Gastroesophageal sphincter (tissue), 3 donors: ENCODE results near the gene IVL.

Experiments used
- POLR2AphosphoS5 ChIP-seq: sonication (generic); formaldehyde crosslinking; IDR thresholded peaks from one replicate; pipeline ENCODE4 v1.6.1; 2017; ENCODE audit warnings: antibody characterized with exemption
- TF ChIP-seq, protein P1 (sequence below), 4 experiments: fragments of 200-600 bp in 2 of 4; fragments of 450-650 bp in 2 of 4; sonication (generic) in 1 of 4; IDR thresholded peaks; one replicate each; pipeline ENCODE4 v1.5.1; 2017 to 2019; ENCODE audit warnings: antibody characterized with exemption in 4 of 4, mild to moderate bottlenecking in 2 of 4, moderate library complexity in 2 of 4

DNA sequence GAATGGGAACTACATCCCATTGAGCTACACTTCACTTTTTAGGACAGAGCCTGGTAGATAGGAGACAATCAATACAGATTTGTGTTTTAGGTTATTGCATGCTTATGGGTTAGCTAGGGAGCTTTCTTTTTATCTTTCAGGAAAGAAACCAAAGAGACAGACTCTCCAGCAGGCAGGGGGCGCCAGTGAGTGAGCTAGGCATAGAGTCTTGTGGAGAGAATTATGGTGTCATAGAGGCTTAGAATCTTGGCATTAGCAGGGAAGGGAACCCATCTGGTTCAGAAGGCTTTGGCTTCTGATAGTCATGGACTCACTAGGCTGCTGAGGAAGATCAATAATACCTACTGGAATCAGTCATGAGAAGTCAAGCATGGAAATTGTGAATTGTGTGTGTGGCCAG, 30.3 kb upstream of the IVL start, which contains the start of gene SMCP:
- no peak for TF ChIP-seq POLR2AphosphoS5
- TF ChIP-seq, protein P1, sequence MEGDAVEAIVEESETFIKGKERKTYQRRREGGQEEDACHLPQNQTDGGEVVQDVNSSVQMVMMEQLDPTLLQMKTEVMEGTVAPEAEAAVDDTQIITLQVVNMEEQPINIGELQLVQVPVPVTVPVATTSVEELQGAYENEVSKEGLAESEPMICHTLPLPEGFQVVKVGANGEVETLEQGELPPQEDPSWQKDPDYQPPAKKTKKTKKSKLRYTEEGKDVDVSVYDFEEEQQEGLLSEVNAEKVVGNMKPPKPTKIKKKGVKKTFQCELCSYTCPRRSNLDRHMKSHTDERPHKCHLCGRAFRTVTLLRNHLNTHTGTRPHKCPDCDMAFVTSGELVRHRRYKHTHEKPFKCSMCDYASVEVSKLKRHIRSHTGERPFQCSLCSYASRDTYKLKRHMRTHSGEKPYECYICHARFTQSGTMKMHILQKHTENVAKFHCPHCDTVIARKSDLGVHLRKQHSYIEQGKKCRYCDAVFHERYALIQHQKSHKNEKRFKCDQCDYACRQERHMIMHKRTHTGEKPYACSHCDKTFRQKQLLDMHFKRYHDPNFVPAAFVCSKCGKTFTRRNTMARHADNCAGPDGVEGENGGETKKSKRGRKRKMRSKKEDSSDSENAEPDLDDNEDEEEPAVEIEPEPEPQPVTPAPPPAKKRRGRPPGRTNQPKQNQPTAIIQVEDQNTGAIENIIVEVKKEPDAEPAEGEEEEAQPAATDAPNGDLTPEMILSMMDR (IDR thresholded peaks at IDR 0.05) = no peak
